GM19099 (cell line): Measurements from ENCODE around the gene ARPC1A.
A peak's percentile ranks its signal among the peaks of the same experiment; 100 is the strongest.

Source experiments
- POLR2A ChIP-seq: IDR thresholded peaks from 3 replicates; pipeline ENCODE4 v1.6.1; 2011; ENCODE audit warnings: low read depth; ENCODE audit not compliant: insufficient read length; ENCODE audit errors: extremely low read depth

Gene ARPC1A

DNA sequence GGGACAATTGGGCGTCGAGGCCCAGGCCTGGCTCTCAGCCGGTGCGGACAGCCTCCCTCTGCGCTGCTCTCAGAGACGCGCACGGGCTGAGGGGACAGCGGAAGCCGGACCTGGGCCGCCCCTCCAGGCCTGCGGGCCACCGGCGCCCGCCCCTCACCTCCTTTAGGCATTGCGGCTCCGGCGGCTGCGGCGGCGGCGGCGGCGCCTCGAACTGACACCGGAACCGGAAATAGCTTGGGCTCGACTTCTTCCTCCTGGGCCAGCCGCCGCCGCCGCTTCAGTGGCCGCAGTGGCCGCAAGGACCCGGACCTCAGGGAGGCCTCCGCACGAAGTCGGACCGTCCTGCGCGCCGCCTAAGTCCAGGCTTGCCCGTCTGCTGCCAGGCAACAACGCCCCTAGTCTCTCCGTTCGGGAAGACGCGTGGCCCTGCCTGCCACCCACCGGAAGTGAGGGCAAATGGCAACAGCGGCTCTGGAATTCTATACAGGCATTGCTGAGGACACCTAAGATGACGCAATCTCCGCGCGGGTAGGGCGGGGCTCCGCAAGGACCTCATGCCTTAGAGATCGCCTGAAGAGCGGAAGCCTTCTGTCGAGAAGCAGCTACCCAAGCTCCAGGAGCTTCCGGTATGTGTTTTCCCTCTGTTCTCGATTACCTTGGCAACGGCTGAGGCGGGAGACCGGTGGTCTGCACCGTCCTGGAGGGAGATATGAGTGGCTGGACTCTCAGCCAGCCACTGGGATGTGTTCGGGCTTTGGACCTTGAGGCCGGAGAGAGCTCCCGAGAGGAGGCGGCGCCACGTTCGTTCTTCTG is 82.9 kb downstream of the ARPC1A start, which contains the start of the genes BUD31 and PDAP1:
BUD31 (plus strand) TSS at position 591 of the 813 bp plus-strand sequence. CDS start 2,124 bp downstream, outside the sequence.
PDAP1 (minus strand) TSS at position 219 of the 813 bp plus-strand sequence; CDS start at position 170, 49 bp downstream.
- TF ChIP-seq POLR2A, result peak; percentile 93

DNA sequence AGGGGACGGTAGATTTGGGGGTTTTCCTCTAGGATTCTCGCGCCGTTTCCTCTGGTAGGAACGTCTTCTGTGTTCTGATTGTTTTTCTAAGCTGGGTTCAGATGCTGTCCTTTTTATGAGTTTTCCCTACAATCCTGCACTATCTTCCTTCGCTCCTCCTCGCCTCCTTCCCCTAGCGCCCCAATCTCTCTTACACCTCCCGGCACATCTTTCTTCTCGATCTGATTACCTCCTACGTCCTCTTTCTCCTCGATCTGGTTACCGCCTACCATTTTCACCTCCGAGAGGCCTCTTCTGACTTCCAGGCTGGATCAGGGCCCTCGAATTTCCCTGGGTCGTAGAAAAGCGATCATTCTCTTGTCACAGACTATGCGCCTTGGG is 83.5 kb downstream of the ARPC1A start:
- TF ChIP-seq POLR2A, result no peak

DNA sequence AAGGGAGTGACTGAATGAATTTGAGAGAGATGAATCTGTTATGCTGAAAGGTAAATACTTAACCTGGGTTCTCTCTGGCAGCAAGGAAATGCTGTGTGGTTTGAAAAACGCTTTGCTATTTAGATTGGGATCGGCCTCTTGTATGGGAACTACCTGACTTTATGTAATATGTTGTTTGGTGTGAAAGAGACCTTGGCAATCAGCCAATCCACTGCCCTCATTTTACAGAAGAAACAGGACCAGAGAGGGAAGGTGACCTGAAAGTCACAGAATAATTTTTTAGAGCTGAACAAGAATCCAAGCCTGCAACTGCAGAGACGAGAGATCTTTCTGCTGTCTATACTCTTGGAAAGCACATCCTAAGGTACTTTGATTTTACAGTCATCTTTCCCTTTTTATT is 84.1 kb downstream of the ARPC1A start:
- no peak for TF ChIP-seq POLR2A

DNA sequence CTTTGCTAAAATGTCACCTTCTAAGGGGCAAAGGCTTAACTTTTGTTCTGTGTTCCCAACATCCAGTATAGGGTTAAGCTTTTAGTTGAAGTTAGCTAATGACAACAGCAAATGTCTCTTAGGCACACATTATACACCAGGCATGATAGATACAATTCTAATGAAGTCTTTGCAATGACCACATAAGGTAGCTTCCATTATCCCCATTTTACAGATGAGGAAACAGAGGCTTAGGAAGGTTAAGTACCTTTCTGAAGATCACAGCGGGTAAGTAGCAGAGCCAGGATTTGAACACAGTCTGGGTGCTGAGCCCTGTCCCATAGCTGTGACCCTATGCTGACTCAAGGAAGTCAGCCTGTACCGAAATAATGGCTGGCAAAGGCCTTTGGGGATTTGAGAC is 84.9 kb downstream of the ARPC1A start:
- no peak for TF ChIP-seq POLR2A
